Middle frontal gyrus (tissue), 1 donor: Measurements from ENCODE around the gene FOCAD.

Experiments used
- DNase-seq: peaks from one replicate; pipeline ENCODE4 v3.0.0-alpha.2; 2015; ENCODE audit warnings: low spot score; ENCODE audit errors: extremely low spot score

FOCAD gene

DNA sequence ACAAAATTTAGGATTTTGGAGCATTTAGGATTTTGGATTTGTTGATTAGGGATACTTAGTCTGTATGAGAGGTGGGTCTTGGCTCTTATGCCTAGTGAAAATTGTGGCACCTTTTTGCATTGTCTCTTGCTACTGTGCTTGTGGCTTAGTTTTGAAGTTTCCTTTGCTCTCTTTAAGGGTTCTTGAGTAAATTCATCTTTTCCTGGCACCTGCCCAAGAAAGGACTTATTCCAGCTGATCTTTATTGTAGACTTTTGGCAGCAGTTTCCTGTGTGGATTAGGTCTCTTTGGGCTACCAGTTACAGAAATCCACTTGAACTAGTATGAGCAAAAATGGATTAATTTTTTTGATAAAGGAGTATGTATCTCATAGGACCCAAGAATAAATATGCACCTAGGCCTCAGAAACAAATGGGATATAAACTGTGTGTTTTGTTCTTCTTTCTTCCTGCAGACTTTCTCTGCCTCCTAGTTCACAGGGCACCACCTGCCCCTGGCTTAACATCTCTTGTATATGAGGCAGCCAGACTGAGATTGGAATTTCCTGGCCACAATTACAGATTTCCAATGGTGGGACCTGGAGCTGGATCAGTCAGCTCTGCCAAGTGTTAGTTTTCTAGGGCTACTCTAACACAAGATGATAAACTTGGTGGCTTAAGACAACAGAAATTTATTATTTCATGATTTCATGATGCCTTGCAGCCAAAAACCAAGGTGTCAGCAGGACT, 44.6 kb downstream of the FOCAD start:
- DNase-seq = no peak

GRCh38 chr9:20729523-20729922, 45.5 kb downstream of the FOCAD start:
- DNase-seq = no peak

DNA sequence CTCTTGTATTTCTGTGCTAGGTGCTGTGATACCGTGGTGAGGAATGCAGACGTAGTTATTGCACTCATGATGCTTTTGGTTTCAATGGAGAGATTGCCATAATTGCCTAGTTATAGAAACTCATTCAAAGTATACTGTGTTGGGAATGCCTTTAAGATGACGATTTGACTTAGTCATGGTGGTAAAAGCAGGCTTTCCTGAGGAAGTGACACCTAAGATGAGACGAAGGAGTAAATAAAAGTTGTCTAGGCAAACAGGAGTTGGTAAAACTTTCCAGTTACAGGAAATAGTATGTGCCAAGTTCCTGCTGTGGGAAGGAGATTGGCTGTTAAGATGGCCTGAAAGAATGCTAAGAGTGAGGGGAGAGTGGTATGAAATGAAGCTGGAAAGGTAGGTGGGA, 48.1 kb downstream of the FOCAD start:
- DNase-seq = no peak

GRCh38 chr9:20734275-20734674, 50.2 kb downstream of the FOCAD start:
- no peak for DNase-seq

DNA sequence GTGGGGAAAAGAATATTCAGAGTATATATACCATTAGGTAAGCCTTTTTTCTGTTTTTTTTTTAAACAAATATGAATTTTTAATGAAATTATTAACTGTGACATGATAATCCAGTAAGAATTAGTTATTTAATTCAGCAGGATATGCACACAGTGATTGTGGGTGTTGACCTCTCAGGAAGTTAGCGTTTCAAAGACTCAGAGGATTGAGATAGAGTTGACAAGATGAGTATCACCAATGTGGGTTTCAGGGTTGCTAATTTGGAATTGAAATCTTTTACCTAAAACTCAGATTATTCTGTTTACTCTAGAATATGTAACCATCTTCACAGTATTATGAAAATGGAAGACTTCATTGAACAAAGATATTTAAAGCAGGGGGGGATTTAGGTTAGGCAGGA, 56.2 kb downstream of the FOCAD start:
- DNase-seq = no peak

DNA sequence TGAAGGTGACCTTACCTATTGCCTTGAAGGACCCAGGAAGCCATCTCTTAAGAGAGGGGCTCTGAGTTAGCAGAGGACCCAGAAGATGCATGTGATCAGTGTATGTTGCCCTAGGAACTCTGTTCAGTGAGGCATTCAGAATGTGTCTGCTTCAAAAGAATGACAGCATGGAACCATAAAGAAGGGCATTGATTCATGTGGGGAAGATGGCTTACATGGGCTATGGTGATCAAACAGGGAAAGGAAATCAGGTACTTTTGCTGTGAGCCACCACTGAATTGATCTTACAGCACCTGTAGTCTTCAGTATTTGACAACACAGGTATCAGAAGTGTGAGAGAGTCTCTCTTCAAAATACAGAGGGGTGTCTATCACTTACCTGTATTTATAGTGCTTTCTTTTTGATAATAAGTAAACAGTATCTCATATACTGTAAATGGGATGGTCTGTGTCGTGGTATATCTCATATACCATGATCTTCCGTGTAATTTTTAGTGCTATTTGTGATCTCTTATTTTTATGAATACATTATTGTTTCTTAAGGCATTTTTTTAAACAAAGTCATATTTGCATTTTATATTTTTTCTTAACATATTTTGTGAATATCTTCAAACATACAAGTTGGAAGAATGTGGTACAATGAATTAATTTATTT, 57.0 kb downstream of the FOCAD start:
- no peak for DNase-seq

- DNase-seq = no peak
Measured at GRCh38 chr9:20742833-20743232, 58.8 kb downstream of the FOCAD start.

GRCh38 chr9:20744036-20744630, 60.1 kb downstream of the FOCAD start:
- peak; percentile 21 for DNase-seq

DNA sequence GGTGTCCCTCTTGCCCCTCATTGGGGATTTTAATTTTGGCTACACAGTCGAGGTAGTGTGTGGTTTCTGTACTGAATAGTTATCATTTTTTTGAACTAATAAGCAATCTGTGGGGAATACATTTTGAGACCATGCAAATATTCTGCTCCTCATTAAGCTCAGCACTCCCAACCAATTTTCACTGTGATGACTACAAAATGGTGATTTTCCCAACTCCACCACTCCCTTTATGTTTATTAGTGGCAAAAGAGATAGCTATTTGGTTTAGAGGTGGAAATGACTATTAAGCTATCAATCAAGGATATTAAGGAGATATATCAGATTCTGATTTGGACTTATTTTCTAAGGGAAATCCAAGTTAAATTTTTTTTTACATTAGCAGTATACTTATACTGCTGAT, 62.9 kb downstream of the FOCAD start:
- DNase-seq = no peak

DNA sequence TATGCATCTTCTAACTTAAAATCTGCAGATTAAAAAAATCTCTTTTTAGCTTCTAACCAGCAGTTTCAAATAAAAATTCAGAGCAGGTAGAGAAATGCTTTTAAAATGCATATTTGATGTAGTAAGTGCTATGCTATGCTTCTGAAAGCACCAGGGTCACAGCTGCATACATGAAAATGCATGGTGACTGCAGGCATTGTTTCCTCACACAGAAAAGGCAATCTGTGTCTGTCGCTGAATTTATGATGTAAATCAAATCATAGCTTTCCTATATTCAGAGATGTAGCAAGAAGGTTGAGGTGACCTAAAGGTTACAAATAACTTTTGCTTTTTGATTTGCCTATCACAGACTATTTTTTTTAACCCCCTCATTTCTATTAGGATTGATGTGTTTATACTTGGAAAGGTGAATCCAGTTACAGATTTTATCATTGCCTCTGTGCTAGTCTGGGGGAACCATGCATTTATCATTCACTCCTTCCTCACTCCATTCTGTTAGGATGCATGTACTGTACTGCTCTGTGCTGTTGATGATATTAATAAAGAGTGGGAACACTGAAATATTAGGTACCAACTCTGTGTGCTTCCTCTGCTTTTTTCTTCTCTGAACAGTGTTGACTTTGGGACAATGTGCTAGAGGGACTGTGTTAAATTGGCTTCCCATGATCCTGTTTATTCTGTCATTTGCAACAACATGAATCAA, 65.6 kb downstream of the FOCAD start:
- DNase-seq = no peak

- no peak for DNase-seq
Measured at GRCh38 chr9:20753761-20754160, 69.7 kb downstream of the FOCAD start.

DNA sequence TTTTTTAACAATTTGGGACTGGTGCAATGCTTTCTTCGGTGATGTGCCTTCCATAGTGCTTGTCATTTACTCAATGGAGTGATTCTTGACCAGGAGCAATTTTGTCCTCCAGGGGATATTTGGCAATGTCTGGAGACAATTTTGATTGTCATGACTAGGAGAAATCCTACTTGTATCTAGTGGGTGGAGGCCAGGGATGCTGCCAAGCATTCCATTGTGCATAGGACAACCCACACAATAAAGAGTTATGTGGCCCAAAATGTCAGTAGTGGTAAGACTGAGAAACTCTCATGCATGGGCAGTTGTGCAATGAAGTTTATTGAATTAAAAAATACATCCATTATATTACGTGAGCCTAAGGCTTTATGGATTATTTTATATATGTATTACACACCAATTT, 70.5 kb downstream of the FOCAD start:
- DNase-seq = no peak

GRCh38 chr9:20760246-20760891, 76.3 kb downstream of the FOCAD start:
- no peak for DNase-seq

- DNase-seq = no peak
Measured at GRCh38 chr9:20770947-20771346, 86.9 kb downstream of the FOCAD start.

GRCh38 chr9:20771729-20772128, 87.7 kb downstream of the FOCAD start:
- no peak for DNase-seq

DNA sequence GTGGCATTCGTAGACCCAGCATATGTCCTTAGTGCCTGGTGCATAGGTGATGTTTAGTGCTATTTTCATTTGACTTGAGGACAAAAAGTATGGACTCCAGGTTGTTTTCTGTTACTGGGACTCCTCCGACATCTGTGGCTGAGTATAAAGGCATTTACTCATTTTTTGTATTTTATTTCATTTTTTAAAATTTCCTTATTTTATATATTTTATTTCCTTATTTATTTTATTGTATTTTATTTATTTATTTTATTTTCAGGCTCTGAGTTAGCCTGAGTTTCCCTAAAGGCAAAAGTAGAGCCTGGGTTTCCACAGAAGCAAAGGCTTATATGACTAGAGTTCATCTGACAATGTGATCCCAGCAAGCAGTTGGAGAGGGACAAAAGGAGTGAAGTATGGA, 91.6 kb downstream of the FOCAD start:
- no peak for DNase-seq

- DNase-seq = no peak
Measured at GRCh38 chr9:20781092-20781491, 97.0 kb downstream of the FOCAD start.

DNA sequence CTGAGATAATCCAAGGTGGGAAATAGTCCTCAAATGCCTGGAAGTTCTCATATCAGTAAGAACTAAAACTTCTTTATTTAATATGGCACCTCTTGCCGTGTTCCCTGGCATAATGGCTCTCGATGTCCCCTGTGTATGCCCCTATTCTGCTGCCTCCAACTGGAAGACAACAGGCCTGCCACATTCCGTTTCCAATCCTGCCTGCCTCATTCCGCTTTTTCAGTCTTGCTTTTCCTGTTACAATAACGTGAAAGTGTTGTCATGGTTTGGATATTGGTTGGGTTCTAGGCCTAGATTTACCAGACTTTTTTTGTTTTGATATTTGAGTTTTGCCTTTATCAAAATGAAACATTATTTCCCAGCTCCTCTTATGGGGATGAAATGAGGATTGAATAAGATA, 98.2 kb downstream of the FOCAD start:
- no peak for DNase-seq

DNA sequence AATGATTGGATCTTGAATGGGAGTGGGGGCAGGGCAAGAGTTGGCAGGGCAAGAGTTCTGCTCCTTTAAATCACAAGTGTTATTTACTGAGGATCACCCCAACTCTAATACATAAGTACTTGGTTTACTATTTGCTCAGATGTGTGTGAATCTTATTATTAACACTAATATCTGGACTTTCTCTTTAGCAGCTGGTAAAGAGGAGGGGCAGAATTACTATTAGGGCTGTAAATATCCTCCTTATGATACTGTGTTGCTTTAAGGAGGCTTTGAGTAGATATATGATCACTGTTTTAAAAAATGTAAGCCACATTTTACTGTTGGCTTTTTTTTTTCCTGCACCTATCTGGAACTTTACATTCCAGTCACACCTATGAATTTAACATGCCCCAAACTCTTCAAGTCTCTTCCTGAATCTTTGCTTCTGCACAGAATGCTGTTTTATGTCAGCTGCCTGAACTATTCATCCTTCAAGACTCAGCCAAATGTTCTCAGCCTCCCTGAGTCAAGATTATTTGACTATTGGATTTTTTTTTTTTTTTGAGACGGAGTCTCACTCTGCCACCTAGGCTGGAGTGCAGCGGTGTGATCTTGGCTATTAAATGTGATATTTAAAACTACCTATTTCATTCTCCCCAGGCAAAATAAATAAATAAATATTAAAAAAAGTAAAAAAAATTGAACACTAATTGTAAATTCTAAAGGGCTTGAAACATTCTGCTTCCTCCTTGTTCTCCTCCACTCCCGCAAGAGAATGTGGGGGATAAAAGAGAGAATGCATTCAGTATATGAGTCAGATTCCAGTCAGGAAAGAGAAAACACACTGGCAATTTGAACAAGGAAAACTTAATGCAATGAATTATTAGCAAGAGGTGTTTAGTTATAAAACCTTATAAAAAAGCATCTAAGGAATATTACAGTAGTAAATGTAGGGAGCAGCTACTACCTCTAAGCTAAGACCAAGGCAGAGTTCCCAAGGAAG, 99.3 kb downstream of the FOCAD start:
- no peak for DNase-seq

DNA sequence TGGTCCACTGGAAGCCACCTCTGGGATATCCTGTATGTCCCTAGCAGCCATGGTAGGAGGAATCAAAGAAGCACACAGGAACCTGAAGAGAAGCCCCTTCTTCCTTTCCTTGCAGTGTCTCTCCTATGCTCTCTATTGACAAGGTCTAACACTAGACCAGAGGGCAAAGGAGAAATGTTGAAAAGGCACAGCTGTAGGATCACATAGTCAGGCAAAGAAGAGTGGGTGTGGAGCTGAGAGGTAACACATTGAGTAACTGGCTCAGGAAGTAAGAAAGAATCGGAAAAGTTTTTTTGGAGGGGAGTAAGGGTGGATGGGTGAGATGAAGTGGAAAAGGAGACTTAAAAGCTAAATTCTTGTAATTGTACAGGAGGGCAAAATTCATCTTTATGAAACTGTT, 100.1 kb downstream of the FOCAD start:
- no peak for DNase-seq

DNA sequence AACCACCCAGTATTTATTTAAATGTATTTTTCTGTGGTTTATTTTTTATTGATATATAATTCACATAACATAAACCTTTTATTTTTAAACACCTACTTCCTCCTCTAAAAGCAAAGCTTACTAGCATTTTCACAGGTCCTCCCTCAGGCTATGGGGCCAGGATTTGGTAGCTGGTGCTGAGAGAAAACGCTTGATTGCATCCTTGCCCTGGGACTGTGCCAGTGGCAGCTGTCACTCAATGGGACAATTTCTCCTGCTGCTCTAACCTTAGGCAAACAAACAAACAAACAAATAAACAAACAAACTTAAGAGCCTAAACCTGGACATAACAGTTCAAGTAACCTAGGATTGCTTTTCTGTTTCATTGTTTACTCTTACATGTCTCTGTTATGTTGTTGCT, 102.7 kb downstream of the FOCAD start:
- DNase-seq = no peak
